ENCODE data around the gene ALX1.

DNA sequence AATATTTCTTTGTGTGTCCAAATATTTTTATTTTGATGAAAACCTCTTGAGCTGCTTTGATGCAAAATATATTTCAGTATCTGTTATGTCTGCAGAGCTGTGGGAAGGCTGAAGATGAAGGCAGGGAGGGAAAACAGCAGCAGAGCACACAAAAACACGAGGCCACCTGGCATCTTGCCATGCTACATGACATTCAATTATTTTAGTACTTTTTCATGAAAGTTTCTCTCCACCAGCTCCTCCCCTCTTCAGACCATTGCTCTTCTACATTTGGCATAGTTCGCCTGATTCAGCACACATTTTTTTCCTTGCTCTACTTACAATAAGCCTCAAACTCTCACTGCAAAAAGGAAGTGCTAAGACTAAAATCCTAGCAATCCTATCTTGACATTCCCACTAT is 4.6 kb upstream of the ALX1 start:
- TF ChIP-seq POLR2A (IDR thresholded peaks at IDR 0.05; ENCODE audit: low read length), result no peak
- no peak for TF ChIP-seq GATA1 (IDR thresholded peaks at IDR 0.05; ENCODE audit: low read depth, low read length)
